A673 (cell line): ENCODE results near the gene MYRF.

Source experiments
- CTCF ChIP-seq: fragments of 300-800, 200-600 bp; sonication (generic); conservative IDR thresholded peaks from 2 replicates; pipeline ENCODE4 v1.5.1; 2017; ENCODE audit warnings: low read depth, mild to moderate bottlenecking, antibody characterized with exemption, low read length, moderate library complexity, mixed read lengths
- EZH2 ChIP-seq: fragments of 200-600 bp; sonication (generic); IDR thresholded peaks from 2 replicates; pipeline ENCODE4 v1.6.1; 2017; ENCODE audit warnings: borderline replicate concordance, low read depth, mild to moderate bottlenecking, mixed read lengths, antibody characterized with exemption, low read length; ENCODE audit not compliant: poor library complexity, severe bottlenecking

- TF ChIP-seq CTCF = no peak
- TF ChIP-seq EZH2 = no peak
Measured at GRCh38 chr11:61781585-61781984, 29.1 kb downstream of the MYRF start.
